Small intestine (tissue), 7 donors: ENCODE measurements around the gene BTBD16. TPM values are rescaled to one million over a fixed set of nuclear protein-coding genes. Genes with fewer than 3 reads are reported as not detected.

ENCODE experiments used
- DNase-seq, 2 donors: peaks; one replicate each; pipeline versions ENCODE4 v3.0.0 to v3.0.0-alpha.2; 2013
- FAIRE-seq: peaks from 2 replicates; lab custom pipeline; 2012; peaks lifted over from hg19 to GRCh38; lab: Jason Lieb, UNC
- H3K27ac ChIP-seq, 3 donors: one replicate each; pipeline ENCODE4 v1.5.1; 2013; ENCODE audit warnings: low read length in 2 of 3, mild to moderate bottlenecking in 2 of 3, control low read depth in 1 of 3, inconsistent platforms in 1 of 3, low read depth in 1 of 3, moderate library complexity in 1 of 3
- H3K27me3 ChIP-seq, 3 donors: one replicate each; pipeline ENCODE4 v1.6.1; 2013; ENCODE audit warnings: low read length in 3 of 3, inconsistent platforms in 1 of 3; ENCODE audit not compliant: control insufficient read depth in 3 of 3, insufficient read depth in 3 of 3
- H3K36me3 ChIP-seq, 3 donors: one replicate each; pipeline ENCODE4 v1.6.1; 2013; ENCODE audit warnings: low read length in 3 of 3, inconsistent platforms in 1 of 3, low read depth in 1 of 3, mild to moderate bottlenecking in 1 of 3, moderate library complexity in 1 of 3; ENCODE audit not compliant: control insufficient read depth in 3 of 3, insufficient read depth in 2 of 3
- H3K4me1 ChIP-seq, 3 donors: one replicate each; pipeline ENCODE4 v1.6.1; 2013; ENCODE audit warnings: low read length in 2 of 3, inconsistent platforms in 1 of 3, low read depth in 1 of 3, mild to moderate bottlenecking in 1 of 3, moderate library complexity in 1 of 3; ENCODE audit not compliant: control insufficient read depth in 3 of 3, insufficient read depth in 2 of 3
- H3K4me3 ChIP-seq, 3 donors: one replicate each; pipeline ENCODE4 v1.5.1; 2013; ENCODE audit warnings: low read length in 3 of 3, control low read depth in 1 of 3, inconsistent platforms in 1 of 3, low read depth in 1 of 3, mild to moderate bottlenecking in 1 of 3, moderate library complexity in 1 of 3
- H3K9me3 ChIP-seq, 2 donors: one replicate each; pipeline ENCODE4 v1.6.1; 2013; ENCODE audit warnings: low read depth in 1 of 2, low read length in 1 of 2; ENCODE audit not compliant: control insufficient read depth in 2 of 2, insufficient read depth in 1 of 2
- WGBS, 3 donors: extraction: QIAGEN DNeasy Blood & Tissue Kit; methylation state at CpG; one replicate each; pipeline ENCODE4 v1.1.7; 2013; 5-methylcytosine and 5-hydroxymethylcytosine counted together
- polyA plus RNA-seq, 4 donors: library from polyadenylated mRNA; stranded (reverse) in 3 of 4; unstranded in 1 of 4; fragments of 200-250 nt in 3 of 4; fragments of 120-200 nt in 1 of 4; gene quantifications; one replicate each; pipeline versions ENCODE4 v1.2.1 to v1.2.3, GENCODE V29; 2013
- donor health status: healthy with polysubstance abuse.
- donor health status: control.
- donor health status: control.
- donor health status: Bipolar disorder and iron deficiency.
- donor health status: healthy.

The BTBD16 gene
- polyA plus RNA-seq, 4 donors: 0.18 to 0.92 TPM; not detected in 2

- 82 to 91% (median 82%) methylated on average over 11 of the region's 11 CpGs for WGBS, 3 donors
- Histone ChIP-seq H3K27ac (no peak overlapping the region), H3K4me3 (no peak overlapping the region), H3K4me1 (no peaks in the 10 kb centered on the region), H3K9me3 (no peaks in the 10 kb centered on the region), H3K36me3 (peaks cover 8 to 78% (median 14%) of the 10 kb centered on the region in 3 donors), H3K27me3 (no peaks in the 10 kb centered on the region)
- no peak for DNase-seq
- FAIRE-seq: no peak
Measured at GRCh38 chr10:122244001-122244975, 26.8 kb upstream of the BTBD16 start.

DNA sequence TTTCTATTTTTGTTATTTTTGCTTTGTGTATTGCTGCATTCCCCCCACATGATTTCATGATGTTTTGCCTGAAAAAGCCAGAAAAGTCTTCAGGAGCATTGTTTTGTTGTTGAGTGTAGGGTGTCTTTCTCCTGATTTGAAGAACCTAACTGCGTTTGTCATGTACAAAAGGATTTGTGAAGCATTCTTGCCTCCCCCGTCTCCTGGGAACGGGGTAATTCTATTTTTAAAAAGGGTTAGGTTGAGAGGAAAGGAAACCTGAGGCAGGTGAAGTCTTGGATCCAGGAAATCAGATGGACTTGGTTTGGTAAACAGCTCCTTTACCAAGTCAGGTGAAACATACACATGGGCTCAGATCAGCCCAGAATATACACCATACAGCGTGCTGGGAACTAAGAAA, 26.0 kb upstream of the BTBD16 start:
- DNase-seq: no peak
- no peaks in the 10 kb centered on the region for H3K27me3 ChIP-seq
- no peaks in the 10 kb centered on the region for H3K9me3 ChIP-seq
- no peak overlapping the region for H3K4me3 ChIP-seq
- H3K36me3 ChIP-seq: peaks cover 3 to 79% (median 15%) of the 10 kb centered on the region in 3 donors
- no peak overlapping the region for H3K27ac ChIP-seq
- no peaks in the 10 kb centered on the region for H3K4me1 ChIP-seq
- WGBS, 3 donors: 81 to 91% (median 84%) methylated on average over 4 of the region's 4 CpGs
- no peak for FAIRE-seq

- Histone ChIP-seq H3K9me3 (no peaks in the 10 kb centered on the region), H3K27me3 (no peaks in the 10 kb centered on the region), H3K4me3 (no peak overlapping the region), H3K36me3 (peaks cover 3 to 77% (median 15%) of the 10 kb centered on the region in 3 donors), H3K27ac (no peak overlapping the region), H3K4me1 (no peaks in the 10 kb centered on the region)
- no peak for DNase-seq
- no peak for FAIRE-seq
- 88 to 91% (median 90%) methylated on average over 11 of the region's 11 CpGs for WGBS, 3 donors
Measured at GRCh38 chr10:122245897-122246296, 25.2 kb upstream of the BTBD16 start.

GRCh38 chr10:122246830-122247520, 24.1 kb upstream of the BTBD16 start:
- H3K9me3 ChIP-seq: no peaks in the 10 kb centered on the region
- H3K4me3 ChIP-seq: no peak overlapping the region
- peaks cover 3 to 72% (median 13%) of the 10 kb centered on the region in 3 donors for H3K36me3 ChIP-seq
- no peak overlapping the region for H3K27ac ChIP-seq
- no peak for DNase-seq
- no peaks in the 10 kb centered on the region for H3K27me3 ChIP-seq
- H3K4me1 ChIP-seq: no peaks in the 10 kb centered on the region
- FAIRE-seq: no peak
- WGBS, 3 donors: 89 to 97% (median 90%) methylated on average over 11 of the region's 11 CpGs

GRCh38 chr10:122248356-122249302, 22.5 kb upstream of the BTBD16 start:
- no peaks in the 10 kb centered on the region for H3K9me3 ChIP-seq
- no peak for FAIRE-seq
- WGBS, 3 donors: 88 to 90% (median 88%) methylated on average over 25 of the region's 25 CpGs

DNA sequence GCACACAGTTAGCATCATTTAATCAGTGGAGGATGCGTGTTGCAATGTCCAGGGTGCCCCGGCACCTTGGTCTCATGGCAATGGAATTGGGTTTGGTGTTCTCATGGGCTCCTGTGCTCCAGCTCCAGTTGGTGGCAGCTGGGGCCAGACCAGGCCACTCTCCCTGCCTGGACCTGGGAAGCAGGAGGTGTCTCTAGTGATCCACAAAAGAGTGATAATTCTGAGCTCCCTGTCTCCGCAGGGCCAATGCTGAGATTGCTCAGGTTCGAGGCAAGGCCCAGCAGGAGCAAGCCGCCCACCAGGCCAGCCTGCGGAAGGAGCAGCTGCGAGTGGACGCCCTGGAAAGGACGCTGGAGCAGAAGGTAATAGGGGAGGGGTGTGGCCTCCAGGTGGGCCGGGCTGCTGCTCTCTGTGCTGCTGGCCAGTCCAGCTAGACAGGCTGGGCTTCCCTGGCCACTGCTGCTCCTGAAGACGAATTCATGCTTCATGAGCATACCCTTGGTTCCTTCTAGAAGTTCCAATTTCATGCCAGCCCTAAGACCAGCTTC, 21.7 kb upstream of the BTBD16 start:
- Histone ChIP-seq H3K4me3 (no peak overlapping the region), H3K36me3 (peaks cover 3 to 69% (median 10%) of the 10 kb centered on the region in 3 donors), H3K4me1 (no peaks in the 10 kb centered on the region), H3K27me3 (no peaks in the 10 kb centered on the region), H3K27ac (no peak overlapping the region), H3K9me3 (no peaks in the 10 kb centered on the region)
- FAIRE-seq (no peak), DNase-seq (no peak)
- 91 to 94% (median 93%) methylated on average over 11 of the region's 11 CpGs for WGBS, 3 donors

More at GRCh38 chr10:122248356-122249302, 22.5 kb upstream of the BTBD16 start:
- no peak for DNase-seq
- Histone ChIP-seq H3K4me1 (no peaks in the 10 kb centered on the region), H3K36me3 (peaks cover 3 to 73% (median 10%) of the 10 kb centered on the region in 3 donors), H3K27ac (no peak overlapping the region), H3K27me3 (no peaks in the 10 kb centered on the region), H3K4me3 (no peak overlapping the region)

DNA sequence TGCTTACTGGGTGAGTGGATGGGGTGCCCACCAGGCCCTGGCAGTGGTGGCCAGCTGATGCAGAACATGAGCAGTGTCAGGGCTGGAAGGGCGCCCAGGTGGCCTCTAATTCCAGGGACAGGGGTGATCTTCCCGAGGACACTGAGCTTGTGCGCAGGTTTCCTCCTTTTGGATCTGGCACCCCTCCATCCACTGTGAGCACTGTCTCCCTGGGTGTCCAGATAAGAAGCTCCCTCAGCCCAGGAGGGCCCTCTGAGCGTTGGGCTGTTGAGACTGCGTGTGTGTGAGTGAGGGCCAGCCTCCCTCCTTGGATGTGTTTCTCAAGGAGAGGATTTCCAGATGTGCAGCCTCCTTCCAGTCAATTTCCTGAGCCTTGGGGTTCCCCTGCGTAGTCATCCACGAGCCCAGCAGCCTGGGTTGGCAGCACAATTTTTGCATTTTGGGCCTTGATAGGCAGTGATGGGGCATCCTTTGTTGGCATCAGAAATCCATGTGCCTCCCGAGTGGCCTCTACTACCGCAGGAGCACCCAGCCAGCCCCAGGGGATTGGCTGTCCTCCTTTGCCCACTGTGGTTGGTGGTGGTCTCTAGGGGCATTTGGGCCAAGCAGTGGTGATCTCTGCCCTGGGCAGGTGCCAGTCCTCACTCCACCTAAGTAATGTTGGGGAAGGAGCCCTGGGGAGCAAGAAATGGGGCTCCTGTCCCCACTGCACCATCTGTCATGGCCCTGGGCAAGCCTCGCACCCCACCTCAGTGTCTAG, 20.9 kb upstream of the BTBD16 start:
- H3K36me3 ChIP-seq: peaks cover 3 to 71% (median 6%) of the 10 kb centered on the region in 3 donors
- H3K4me1 ChIP-seq: no peaks in the 10 kb centered on the region
- 84 to 90% (median 86%) methylated on average over 10 of the region's 10 CpGs for WGBS, 3 donors
- no peaks in the 10 kb centered on the region for H3K27me3 ChIP-seq
- DNase-seq (no peak), FAIRE-seq (no peak)
- H3K27ac ChIP-seq: no peak overlapping the region
- H3K4me3 ChIP-seq: no peak overlapping the region
- H3K9me3 ChIP-seq: no peaks in the 10 kb centered on the region
